ENCODE results near the gene INHBE. TPM values are rescaled to one million over a fixed set of nuclear protein-coding genes. Genes with fewer than 3 reads are reported as not detected.
"Not testable (repeated sequence)": the region's sequence is repeated elsewhere in the genome, so short reads cannot be mapped to it uniquely, and the experiment has no call there.

The INHBE gene
- under 1 TPM in 1 of 5 experiments, not detected in 4; 0.12 TPM for total RNA-seq
- not detected for polyA plus RNA-seq
- not detected for total RNA-seq

DNA sequence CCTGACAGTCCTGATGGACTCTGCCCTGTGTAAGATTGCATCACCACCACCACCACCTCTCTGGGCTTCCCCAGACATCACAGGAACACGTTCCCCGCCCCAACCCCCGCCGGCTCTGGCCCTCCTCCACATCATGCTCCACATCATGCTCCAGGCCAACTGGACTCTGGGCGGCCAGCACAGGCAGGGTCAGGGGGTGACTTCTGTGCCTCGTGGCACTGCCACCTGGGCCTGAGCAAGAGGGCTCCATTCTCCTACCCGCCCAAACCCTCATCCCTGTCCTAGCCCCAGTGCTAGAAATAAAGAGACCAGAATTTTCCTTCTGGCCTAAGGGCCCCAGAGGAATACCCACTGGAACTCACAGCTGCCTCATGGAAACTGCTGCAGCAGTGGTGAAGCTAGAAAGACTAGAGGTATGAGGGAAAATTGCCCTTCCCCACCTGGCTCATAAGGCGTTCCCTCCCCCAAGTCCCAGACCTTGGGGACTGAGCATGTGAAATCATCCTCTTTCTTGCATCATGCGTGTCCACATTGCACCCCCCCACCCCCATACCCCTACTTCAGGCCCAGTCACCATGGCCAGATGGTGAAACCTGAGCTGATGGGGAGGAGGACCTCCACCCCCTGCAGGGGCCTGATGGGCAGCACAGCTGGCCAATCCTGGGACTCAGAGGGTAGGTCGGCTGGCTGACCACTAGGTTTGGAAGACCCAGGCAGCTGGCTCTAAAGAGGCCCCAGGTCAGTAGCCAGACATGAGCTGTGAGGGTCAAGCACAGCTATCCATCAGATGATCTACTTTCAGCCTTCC, at the start of gene INHBE:
Gene INHBE (plus strand): TSS at position 742 of the 808 bp plus-strand sequence. CDS start 230 bp downstream, outside the sequence.
- ATAC-seq: no peak
- Histone ChIP-seq H3K4me3 (ENCODE audit: low read length) (peak within 1 kb of the TSS; percentile 20), H3K27ac (ENCODE audit: low read depth, low read length) (no peak within 1 kb of the TSS), H3K36me3 (ENCODE audit: control insufficient read depth in 2 of 3, insufficient read depth in 3 of 3, low read length in 3 of 3) (no peaks in the 10 kb centered on the region), H3K27me3 (ENCODE audit: control insufficient read depth in 2 of 2, insufficient read depth in 2 of 2, low read length in 2 of 2) (no peaks in the 10 kb centered on the region), H3K4me1 (ENCODE audit: control insufficient read depth in 2 of 2, insufficient read depth in 2 of 2, low read length in 2 of 2) (peaks cover 0 to 10% of the 10 kb centered on the region in 2 donors), H3K9me3 (ENCODE audit: control insufficient read depth in 2 of 3, low read length in 3 of 3) (no peaks in the 10 kb centered on the region)
- Mint-ChIP-seq H3K4me3 (peak within 1 kb of the TSS; percentile 3 to 81 (median 73)), H3K9me3 (peaks cover 0 to 2% (median 0%) of the 10 kb centered on the region in 11 donors), H3K27ac (peak within 1 kb of the TSS in 5 of 9 donors; percentile 16 to 84 (median 42)), H3K36me3 (no peaks in the 10 kb centered on the region), H3K4me1 (peaks cover 14 to 31% (median 17%) of the 10 kb centered on the region in 7 donors), H3K27me3 (peaks cover 0 to 7% (median 0%) of the 10 kb centered on the region in 5 donors)
- DNase-seq: no peak
- intact Hi-C loops (cut with micrococcal nuclease): loop anchor here (5.0 to 10.0 kb wide), 3 partner anchors 240 to 342 kb away; partner anchors contain the start of genes LRP1 (in 1 of the 2), OS9 (in 1 of the 2) and STAT6 (in 1 of the 2)
- ChIA-PET CTCF (interaction anchor here (0.6 to 1.5 kb wide), 9 partner anchors 22 to 249 kb away, joined by 3 to 4 read pairs (median 3); partner anchors contain the start of gene B4GALNT1), POLR2A (interaction anchor here (0.7 to 1.2 kb wide), 4 partner anchors 11 to 94 kb away, joined by 3 read pairs; no protein-coding TSS in a partner anchor)

GRCh38 chr12:57410534-57410933, 44.6 kb upstream of the INHBE start:
- Histone ChIP-seq H3K4me1 (ENCODE audit: control insufficient read depth in 2 of 2, insufficient read depth in 2 of 2, low read length in 2 of 2) (peaks cover 0 to 5% of the 10 kb centered on the region in 2 donors), H3K9me3 (ENCODE audit: control insufficient read depth in 2 of 3, low read length in 3 of 3) (no peaks in the 10 kb centered on the region), H3K36me3 (ENCODE audit: control insufficient read depth in 2 of 3, insufficient read depth in 3 of 3, low read length in 3 of 3) (no peaks in the 10 kb centered on the region), H3K4me3 (ENCODE audit: low read length) (no peak overlapping the region), H3K27me3 (ENCODE audit: control insufficient read depth in 2 of 2, insufficient read depth in 2 of 2, low read length in 2 of 2) (no peaks in the 10 kb centered on the region), H3K27ac (ENCODE audit: low read depth, low read length) (no peak overlapping the region)
- Mint-ChIP-seq H3K4me1 (peaks cover 3 to 52% (median 42%) of the 10 kb centered on the region in 7 donors), H3K36me3 (peaks cover 0 to 16% (median 3%) of the 10 kb centered on the region in 5 donors), H3K9me3 (no peaks in the 10 kb centered on the region), H3K27me3 (no peaks in the 10 kb centered on the region), H3K27ac (peak overlapping the region in 1 of 9 donors; percentile 66), H3K4me3 (no peak overlapping the region)
- intact Hi-C loops (cut with micrococcal nuclease): no loop called here
- ATAC-seq (no peak), DNase-seq (no peak)
- CTCF ChIA-PET: interaction anchor here (0.6 to 0.7 kb wide), 2 partner anchors 8 to 346 kb away, joined by 3 to 6 read pairs; no protein-coding TSS in a partner anchor
- POLR2A ChIA-PET: no interaction called here

GRCh38 chr12:57414160-57414559, 40.9 kb upstream of the INHBE start:
- H3K27ac Mint-ChIP-seq, CTCF ChIA-PET, POLR2A ChIA-PET: not testable (repeated sequence)

DNA sequence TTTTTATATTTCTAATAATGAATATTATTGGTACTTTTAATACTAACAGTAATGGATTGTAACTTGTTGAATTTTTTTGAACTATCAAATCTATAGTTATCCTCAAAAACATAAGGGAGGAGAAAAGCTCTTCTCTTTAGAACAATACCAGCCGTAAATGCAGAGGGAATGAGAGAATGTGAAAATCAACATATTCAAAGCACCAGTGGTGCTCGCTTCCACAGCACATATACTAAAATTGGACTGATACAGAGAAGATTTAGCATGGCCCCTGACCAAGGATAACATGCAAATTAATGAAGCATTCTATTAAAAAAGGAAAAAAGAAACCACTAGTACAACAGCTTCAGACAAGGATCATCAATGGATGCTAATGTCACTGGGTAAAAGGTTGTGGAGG, 40.0 kb upstream of the INHBE start:
- Mint-ChIP-seq H3K27ac (peak overlapping the region in 2 of 9 donors; percentile 16 to 70), H3K36me3 (peaks cover 0 to 11% (median 0%) of the 10 kb centered on the region in 5 donors), H3K9me3 (no peaks in the 10 kb centered on the region), H3K27me3 (no peaks in the 10 kb centered on the region), H3K4me1 (peaks cover 7 to 66% (median 63%) of the 10 kb centered on the region in 7 donors), H3K4me3 (peak overlapping the region in 1 of 10 donors; percentile 4)
- ChIA-PET CTCF (no interaction called here), POLR2A (no interaction called here)
- H3K36me3 ChIP-seq (ENCODE audit: control insufficient read depth in 2 of 3, insufficient read depth in 3 of 3, low read length in 3 of 3): peaks cover 0 to 6% (median 0%) of the 10 kb centered on the region in 3 experiments
- no peak overlapping the region for H3K4me3 ChIP-seq (ENCODE audit: low read length)
- H3K27me3 ChIP-seq (ENCODE audit: control insufficient read depth in 2 of 2, insufficient read depth in 2 of 2, low read length in 2 of 2): no peaks in the 10 kb centered on the region
- H3K27ac ChIP-seq (ENCODE audit: low read depth, low read length): no peak overlapping the region
- DNase-seq: no peak
- no peaks in the 10 kb centered on the region for H3K9me3 ChIP-seq (ENCODE audit: control insufficient read depth in 2 of 3, low read length in 3 of 3)
- no peak for ATAC-seq
- intact Hi-C loops (cut with micrococcal nuclease): no loop called here
- peaks cover 4 to 5% of the 10 kb centered on the region in 2 donors for H3K4me1 ChIP-seq (ENCODE audit: control insufficient read depth in 2 of 2, insufficient read depth in 2 of 2, low read length in 2 of 2)

More at GRCh38 chr12:57414160-57414559, 40.9 kb upstream of the INHBE start:
- H3K27me3 Mint-ChIP-seq; H3K4me1 ChIP-seq (ENCODE audit: control insufficient read depth in 2 of 2, insufficient read depth in 2 of 2, low read length in 2 of 2); H3K27ac ChIP-seq (ENCODE audit: low read depth, low read length); H3K36me3 ChIP-seq (ENCODE audit: control insufficient read depth in 2 of 3, insufficient read depth in 3 of 3, low read length in 3 of 3); H3K9me3 Mint-ChIP-seq; H3K9me3 ChIP-seq (ENCODE audit: control insufficient read depth in 2 of 3, low read length in 3 of 3); ATAC-seq; H3K4me3 Mint-ChIP-seq; H3K27me3 ChIP-seq (ENCODE audit: control insufficient read depth in 2 of 2, insufficient read depth in 2 of 2, low read length in 2 of 2); H3K4me3 ChIP-seq (ENCODE audit: low read length); intact Hi-C loops (cut with micrococcal nuclease); DNase-seq: not testable (repeated sequence)
- H3K36me3 Mint-ChIP-seq: peaks cover 0 to 11% (median 0%) of the 10 kb centered on the region in 5 donors
- peaks cover 7 to 65% (median 59%) of the 10 kb centered on the region in 7 donors for H3K4me1 Mint-ChIP-seq

- Mint-ChIP-seq H3K27ac (peak overlapping the region in 1 of 9 donors; percentile 7), H3K36me3 (peaks cover 0 to 14% (median 4%) of the 10 kb centered on the region in 5 donors), H3K4me1 (peaks cover 10 to 66% (median 61%) of the 10 kb centered on the region in 7 donors)
Measured at GRCh38 chr12:57416039-57416996, 38.8 kb upstream of the INHBE start.

GRCh38 chr12:57418255-57418654, 36.9 kb upstream of the INHBE start:
- Mint-ChIP-seq H3K27me3 (no peaks in the 10 kb centered on the region), H3K4me3 (no peak overlapping the region), H3K27ac (peak overlapping the region in 5 of 9 donors; percentile 0 to 31 (median 3)), H3K9me3 (peaks cover 0 to 1% (median 0%) of the 10 kb centered on the region in 11 donors), H3K36me3 (peaks cover 0 to 23% (median 7%) of the 10 kb centered on the region in 5 donors), H3K4me1 (peaks cover 10 to 66% (median 58%) of the 10 kb centered on the region in 7 donors)
- ATAC-seq: no peak
- CTCF ChIA-PET: no interaction called here
- no peak for DNase-seq
- Histone ChIP-seq H3K9me3 (ENCODE audit: control insufficient read depth in 2 of 3, low read length in 3 of 3) (no peaks in the 10 kb centered on the region), H3K27ac (ENCODE audit: low read depth, low read length) (no peak overlapping the region), H3K27me3 (ENCODE audit: control insufficient read depth in 2 of 2, insufficient read depth in 2 of 2, low read length in 2 of 2) (no peaks in the 10 kb centered on the region), H3K36me3 (ENCODE audit: control insufficient read depth in 2 of 3, insufficient read depth in 3 of 3, low read length in 3 of 3) (peaks cover 4 to 13% (median 6%) of the 10 kb centered on the region in 3 experiments), H3K4me3 (ENCODE audit: low read length) (no peak overlapping the region), H3K4me1 (ENCODE audit: control insufficient read depth in 2 of 2, insufficient read depth in 2 of 2, low read length in 2 of 2) (peaks cover 0 to 11% of the 10 kb centered on the region in 2 donors)
- POLR2A ChIA-PET: interaction anchor here (1.5 kb wide), 1 partner anchor 14 kb away, joined by 3 read pairs; no protein-coding TSS in a partner anchor
- intact Hi-C loops (cut with micrococcal nuclease): no loop called here

More at GRCh38 chr12:57416039-57416996, 38.8 kb upstream of the INHBE start:
- no peaks in the 10 kb centered on the region for H3K27me3 Mint-ChIP-seq
- no peak for ATAC-seq
- intact Hi-C loops (cut with micrococcal nuclease): no loop called here
- H3K36me3 ChIP-seq (ENCODE audit: control insufficient read depth in 2 of 3, insufficient read depth in 3 of 3, low read length in 3 of 3): peaks cover 0 to 6% (median 5%) of the 10 kb centered on the region in 3 experiments
- peaks cover 0 to 1% (median 0%) of the 10 kb centered on the region in 11 donors for H3K9me3 Mint-ChIP-seq
- no peak overlapping the region for H3K4me3 ChIP-seq (ENCODE audit: low read length)
- H3K27me3 ChIP-seq (ENCODE audit: control insufficient read depth in 2 of 2, insufficient read depth in 2 of 2, low read length in 2 of 2): no peaks in the 10 kb centered on the region
- ChIA-PET POLR2A (interaction anchor here (0.9 to 1.5 kb wide), 2 partner anchors 15 to 16 kb away, joined by 3 read pairs; no protein-coding TSS in a partner anchor), CTCF (no interaction called here)
- peaks cover 2 to 11% of the 10 kb centered on the region in 2 donors for H3K4me1 ChIP-seq (ENCODE audit: control insufficient read depth in 2 of 2, insufficient read depth in 2 of 2, low read length in 2 of 2)
- DNase-seq: no peak
- H3K9me3 ChIP-seq (ENCODE audit: control insufficient read depth in 2 of 3, low read length in 3 of 3): no peaks in the 10 kb centered on the region
- peak overlapping the region in 1 of 10 donors; percentile 4 for H3K4me3 Mint-ChIP-seq
- H3K27ac ChIP-seq (ENCODE audit: low read depth, low read length): no peak overlapping the region
